AG09319 (cell line): ENCODE data around the gene PHYKPL.

ENCODE experiments used
- DNase-seq: peaks from one replicate; pipeline ENCODE4 v3.0.0-alpha.2; 2010; ENCODE audit warnings: low read depth; ENCODE audit errors: extremely low read depth
- CTCF ChIP-seq: IDR thresholded peaks from 2 replicates; pipeline ENCODE4 v1.5.1; 2011; ENCODE audit warnings: low read depth, mild to moderate bottlenecking, inconsistent platforms, low read length, moderate library complexity

The PHYKPL gene

GRCh38 chr5:178278358-178279023 lies 45.9 kb upstream of the PHYKPL start:
- no peak for TF ChIP-seq CTCF
- DNase-seq = no peak

DNA sequence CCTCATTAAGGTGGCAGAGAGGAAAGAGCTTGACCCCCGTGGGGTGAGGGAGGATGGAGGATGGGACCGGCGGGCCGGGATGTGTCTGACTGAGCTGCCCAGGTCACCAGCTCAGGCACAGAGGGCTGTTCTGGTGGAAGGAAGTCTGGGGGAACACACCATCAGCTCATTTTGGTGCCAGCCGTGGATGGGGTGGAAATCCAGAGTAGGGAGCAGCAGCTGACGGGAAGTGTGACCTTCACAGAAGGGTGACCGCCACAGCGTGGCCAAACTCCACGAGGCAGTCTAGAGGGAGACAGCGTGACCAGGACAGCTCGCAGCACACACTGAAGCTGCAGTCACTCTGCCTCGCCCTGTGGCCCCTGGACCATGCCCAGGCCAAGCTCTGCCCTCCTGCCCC lies 45.3 kb upstream of the PHYKPL start:
- TF ChIP-seq CTCF = no peak
- no peak for DNase-seq

GRCh38 chr5:178277346-178277745 lies 44.7 kb upstream of the PHYKPL start:
- no peak for TF ChIP-seq CTCF

DNA sequence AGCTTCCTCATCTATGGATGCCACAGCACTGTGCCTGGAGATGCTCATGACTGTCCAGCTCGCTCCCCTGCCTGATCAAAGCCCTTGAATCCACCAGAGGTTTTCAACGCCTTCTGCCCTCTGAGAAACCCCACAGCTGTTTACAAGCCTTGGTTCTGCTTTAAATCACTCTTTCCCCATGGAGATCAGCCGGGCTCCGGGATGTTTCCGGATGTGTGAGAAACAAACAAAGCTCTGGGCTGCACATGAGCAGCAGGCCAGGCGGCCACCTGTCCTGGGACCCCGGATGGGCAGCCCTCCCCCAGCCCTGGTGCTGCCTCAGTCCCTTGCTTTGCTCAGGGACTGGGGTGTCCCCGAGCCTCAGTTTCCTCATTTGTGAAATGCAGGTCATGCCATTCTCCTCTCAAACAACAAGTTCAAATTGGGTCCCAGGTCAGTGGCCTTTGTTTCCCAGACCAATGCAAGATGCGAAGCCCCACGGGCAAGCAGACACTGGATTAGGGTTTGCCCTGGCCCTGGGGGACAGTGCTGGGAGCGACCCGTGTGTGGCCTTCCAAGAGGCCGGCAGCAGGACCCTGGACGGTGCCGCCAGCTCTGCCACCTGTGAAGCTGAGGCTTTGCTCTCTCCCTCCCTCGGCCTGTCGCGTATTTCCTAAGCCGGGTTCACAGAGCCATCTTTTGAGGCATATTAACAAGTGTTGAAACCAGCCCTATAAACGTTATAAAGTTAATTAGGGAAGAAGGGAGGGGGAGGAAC lies 42.4 kb upstream of the PHYKPL start:
- no peak for TF ChIP-seq CTCF
- DNase-seq = no peak

More at GRCh38 chr5:178277346-178277745, 44.7 kb upstream of the PHYKPL start:
- no peak for DNase-seq

GRCh38 chr5:178273665-178274541 lies 41.3 kb upstream of the PHYKPL start:
- no peak for DNase-seq
- no peak for TF ChIP-seq CTCF

DNA sequence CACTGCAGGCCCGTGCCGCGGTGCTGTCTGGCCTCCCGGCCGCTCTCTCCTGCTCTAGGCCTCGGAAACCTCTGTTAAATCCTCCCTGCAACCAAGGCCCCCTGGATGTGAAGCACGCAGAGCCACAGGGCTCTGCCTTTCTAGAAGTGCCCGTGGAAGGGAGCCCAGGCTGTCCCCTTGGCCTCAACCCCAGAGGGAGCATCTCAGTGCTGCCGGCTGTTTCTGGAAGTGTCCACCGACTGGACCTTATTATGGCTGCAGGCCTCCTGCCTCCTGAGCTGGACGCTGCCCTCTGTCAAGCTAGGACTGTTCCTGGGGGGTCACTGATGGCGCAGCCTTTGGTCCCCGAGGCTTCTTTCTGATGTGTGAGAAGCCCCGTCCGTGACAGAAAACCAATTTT lies 40.4 kb upstream of the PHYKPL start:
- no peak for TF ChIP-seq CTCF
- no peak for DNase-seq
